ENCODE measurements around the gene SCEL. TPM values are rescaled to one million over a fixed set of nuclear protein-coding genes. Genes with fewer than 3 reads are reported as not detected.

The SCEL gene
- total RNA-seq, 1 experiment from 2014 or later, result 2.8 TPM

GRCh38 chr13:77599351-77599750 is 63.8 kb downstream of the SCEL start:
- TF ChIP-seq CTCF (IDR thresholded peaks at IDR 0.05; ENCODE audit: insufficient read depth in 1 of 2, low read depth in 1 of 2, low read length in 1 of 2, severe bottlenecking in 1 of 2, unreplicated experiment in 1 of 2), result no peak

GRCh38 chr13:77600701-77601100 is 65.2 kb downstream of the SCEL start:
- CTCF ChIA-PET, result no interaction called here
- BruUV-seq (replicated peaks), result no TSS peak

More at GRCh38 chr13:77599351-77599750, 63.8 kb downstream of the SCEL start:
- Mint-ChIP-seq H3K4me3 (ENCODE audit: unreplicated experiment) (no peak overlapping the region), H3K27ac (ENCODE audit: unreplicated experiment) (no peak overlapping the region), H3K9me3 (ENCODE audit: unreplicated experiment) (no peaks in the 10 kb centered on the region), H3K4me1 (ENCODE audit: low read depth, unreplicated experiment) (no peaks in the 10 kb centered on the region), H3K36me3 (ENCODE audit: insufficient read depth, unreplicated experiment) (no peaks in the 10 kb centered on the region), H3K27me3 (ENCODE audit: insufficient read depth, unreplicated experiment) (no peaks in the 10 kb centered on the region)
- BruUV-seq (replicated peaks), result no TSS peak
- H3K4me1 ChIP-seq, result no peaks in the 10 kb centered on the region
- H3K9me3 ChIP-seq, result no peaks in the 10 kb centered on the region
- POLR2A ChIA-PET, result no interaction called here
- no peaks in the 10 kb centered on the region for H3K27me3 ChIP-seq (replicated peaks; ENCODE audit: control insufficient read depth, insufficient read depth, low read length)
- H3K36me3 ChIP-seq (ENCODE audit: control insufficient read depth, insufficient read depth, low read length), result no peaks in the 10 kb centered on the region
- CTCF ChIA-PET, result no interaction called here
- H3K4me3 ChIP-seq (ENCODE audit: low read depth, low read length), result no peak overlapping the region
- intact Hi-C loops (cut with micrococcal nuclease; ENCODE audit: unreplicated experiment), result no loop called here
- no peak for DNase-seq

GRCh38 chr13:77611068-77611467 is 75.6 kb downstream of the SCEL start:
- intact Hi-C loops (cut with micrococcal nuclease; ENCODE audit: unreplicated experiment), result no loop called here
- Histone ChIP-seq H3K4me3 (ENCODE audit: low read depth, low read length) (no peak overlapping the region), H3K36me3 (ENCODE audit: control insufficient read depth, insufficient read depth, low read length) (no peaks in the 10 kb centered on the region), H3K27me3 (replicated peaks; ENCODE audit: control insufficient read depth, insufficient read depth, low read length) (no peaks in the 10 kb centered on the region), H3K9me3 (no peaks in the 10 kb centered on the region), H3K4me1 (no peaks in the 10 kb centered on the region)
- no peaks in the 10 kb centered on the region for H3K4me1 Mint-ChIP-seq (ENCODE audit: low read depth, unreplicated experiment)
- ChIA-PET CTCF (no interaction called here), POLR2A (no interaction called here)
- H3K36me3 Mint-ChIP-seq (ENCODE audit: insufficient read depth, unreplicated experiment), result no peaks in the 10 kb centered on the region
- no peaks in the 10 kb centered on the region for H3K27me3 Mint-ChIP-seq (ENCODE audit: insufficient read depth, unreplicated experiment)
- TF ChIP-seq CTCF (IDR thresholded peaks at IDR 0.05; ENCODE audit: insufficient read depth in 1 of 2, low read depth in 1 of 2, low read length in 1 of 2, severe bottlenecking in 1 of 2, unreplicated experiment in 1 of 2), result no peak
- no peak overlapping the region for H3K4me3 Mint-ChIP-seq (ENCODE audit: unreplicated experiment)
- no peak overlapping the region for H3K27ac Mint-ChIP-seq (ENCODE audit: unreplicated experiment)
- DNase-seq, result no peak
- BruUV-seq (replicated peaks), result no TSS peak
- no peaks in the 10 kb centered on the region for H3K9me3 Mint-ChIP-seq (ENCODE audit: unreplicated experiment)

More at GRCh38 chr13:77600701-77601100, 65.2 kb downstream of the SCEL start:
- Histone ChIP-seq H3K36me3 (ENCODE audit: control insufficient read depth, insufficient read depth, low read length) (no peaks in the 10 kb centered on the region), H3K9me3 (no peaks in the 10 kb centered on the region), H3K4me3 (ENCODE audit: low read depth, low read length) (no peak overlapping the region), H3K27me3 (replicated peaks; ENCODE audit: control insufficient read depth, insufficient read depth, low read length) (no peaks in the 10 kb centered on the region), H3K4me1 (no peaks in the 10 kb centered on the region)
- no peaks in the 10 kb centered on the region for H3K36me3 Mint-ChIP-seq (ENCODE audit: insufficient read depth, unreplicated experiment)
- no peaks in the 10 kb centered on the region for H3K27me3 Mint-ChIP-seq (ENCODE audit: insufficient read depth, unreplicated experiment)
- intact Hi-C loops (cut with micrococcal nuclease; ENCODE audit: unreplicated experiment), result no loop called here
- no peak overlapping the region for H3K4me3 Mint-ChIP-seq (ENCODE audit: unreplicated experiment)
- no peaks in the 10 kb centered on the region for H3K4me1 Mint-ChIP-seq (ENCODE audit: low read depth, unreplicated experiment)
- no peaks in the 10 kb centered on the region for H3K9me3 Mint-ChIP-seq (ENCODE audit: unreplicated experiment)
- POLR2A ChIA-PET, result no interaction called here
- no peak for TF ChIP-seq CTCF (IDR thresholded peaks at IDR 0.05; ENCODE audit: insufficient read depth in 1 of 2, low read depth in 1 of 2, low read length in 1 of 2, severe bottlenecking in 1 of 2, unreplicated experiment in 1 of 2)
- DNase-seq, result no peak
- no peak overlapping the region for H3K27ac Mint-ChIP-seq (ENCODE audit: unreplicated experiment)

Measured in Caco-2 (cell line).